ENCODE measurements around the gene RAD52. TPM values are rescaled to one million over a fixed set of nuclear protein-coding genes. Genes with fewer than 3 reads are reported as not detected.

RAD52 gene
- total RNA-seq, 1 donor from 2014 or later = 20.3 TPM

DNA sequence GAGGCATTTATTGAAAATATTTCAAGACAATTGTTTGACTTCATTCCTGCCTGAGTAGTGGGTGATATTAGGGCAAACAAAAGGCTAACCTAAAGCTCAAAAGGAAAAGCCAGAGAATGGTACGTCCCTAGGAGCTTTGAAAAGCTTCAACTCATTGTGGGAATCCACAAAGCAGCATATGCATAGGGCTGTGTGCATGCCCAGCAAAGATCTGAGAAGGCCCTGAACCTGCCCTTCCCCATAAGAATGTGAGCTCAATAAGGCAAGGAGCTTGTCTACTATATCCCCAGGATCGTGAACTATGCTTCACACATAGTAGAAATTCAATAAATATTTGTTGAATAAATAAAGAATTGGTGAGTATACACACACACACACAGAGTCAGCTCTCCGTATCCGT, 19.1 kb upstream of the RAD52 start:
- no peak overlapping the region for H3K4me3 Mint-ChIP-seq (ENCODE audit: unreplicated experiment)
- no peaks in the 10 kb centered on the region for H3K9me3 Mint-ChIP-seq (ENCODE audit: unreplicated experiment)
- H3K4me1 Mint-ChIP-seq (ENCODE audit: unreplicated experiment) = peaks cover 7% of the 10 kb centered on the region
- no peak overlapping the region for H3K27ac Mint-ChIP-seq (ENCODE audit: unreplicated experiment)
- H3K27me3 Mint-ChIP-seq (ENCODE audit: unreplicated experiment) = peaks cover 2% of the 10 kb centered on the region
- H3K36me3 Mint-ChIP-seq (ENCODE audit: low read depth, unreplicated experiment) = no peaks in the 10 kb centered on the region
- TF ChIP-seq, protein P1, sequence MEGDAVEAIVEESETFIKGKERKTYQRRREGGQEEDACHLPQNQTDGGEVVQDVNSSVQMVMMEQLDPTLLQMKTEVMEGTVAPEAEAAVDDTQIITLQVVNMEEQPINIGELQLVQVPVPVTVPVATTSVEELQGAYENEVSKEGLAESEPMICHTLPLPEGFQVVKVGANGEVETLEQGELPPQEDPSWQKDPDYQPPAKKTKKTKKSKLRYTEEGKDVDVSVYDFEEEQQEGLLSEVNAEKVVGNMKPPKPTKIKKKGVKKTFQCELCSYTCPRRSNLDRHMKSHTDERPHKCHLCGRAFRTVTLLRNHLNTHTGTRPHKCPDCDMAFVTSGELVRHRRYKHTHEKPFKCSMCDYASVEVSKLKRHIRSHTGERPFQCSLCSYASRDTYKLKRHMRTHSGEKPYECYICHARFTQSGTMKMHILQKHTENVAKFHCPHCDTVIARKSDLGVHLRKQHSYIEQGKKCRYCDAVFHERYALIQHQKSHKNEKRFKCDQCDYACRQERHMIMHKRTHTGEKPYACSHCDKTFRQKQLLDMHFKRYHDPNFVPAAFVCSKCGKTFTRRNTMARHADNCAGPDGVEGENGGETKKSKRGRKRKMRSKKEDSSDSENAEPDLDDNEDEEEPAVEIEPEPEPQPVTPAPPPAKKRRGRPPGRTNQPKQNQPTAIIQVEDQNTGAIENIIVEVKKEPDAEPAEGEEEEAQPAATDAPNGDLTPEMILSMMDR (IDR thresholded peaks at IDR 0.05; ENCODE audit: unreplicated experiment) = no peak
- no peak for DNase-seq (ENCODE audit: low spot score)

DNA sequence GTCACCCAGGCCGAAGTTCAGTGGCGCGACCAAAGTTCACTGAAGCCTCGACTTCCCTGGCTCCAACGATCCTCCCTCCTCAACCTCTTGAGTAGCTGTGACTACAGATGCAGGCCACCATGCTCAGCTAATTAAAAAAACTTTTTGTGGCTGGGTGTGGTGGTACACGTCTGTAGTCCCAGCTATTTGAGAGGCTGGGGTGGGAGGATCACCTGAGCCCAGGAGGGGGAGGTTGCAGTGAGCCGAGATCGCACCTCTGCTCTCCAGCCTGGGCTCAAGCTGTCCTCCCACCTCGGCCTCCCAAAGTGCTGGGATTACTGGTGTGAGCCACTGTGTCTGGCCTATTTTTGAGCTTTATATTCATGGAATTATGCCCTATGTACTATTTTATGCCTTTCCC, 18.1 kb upstream of the RAD52 start:
- TF ChIP-seq, protein P1 (IDR thresholded peaks at IDR 0.05; ENCODE audit: unreplicated experiment) = no peak

DNA sequence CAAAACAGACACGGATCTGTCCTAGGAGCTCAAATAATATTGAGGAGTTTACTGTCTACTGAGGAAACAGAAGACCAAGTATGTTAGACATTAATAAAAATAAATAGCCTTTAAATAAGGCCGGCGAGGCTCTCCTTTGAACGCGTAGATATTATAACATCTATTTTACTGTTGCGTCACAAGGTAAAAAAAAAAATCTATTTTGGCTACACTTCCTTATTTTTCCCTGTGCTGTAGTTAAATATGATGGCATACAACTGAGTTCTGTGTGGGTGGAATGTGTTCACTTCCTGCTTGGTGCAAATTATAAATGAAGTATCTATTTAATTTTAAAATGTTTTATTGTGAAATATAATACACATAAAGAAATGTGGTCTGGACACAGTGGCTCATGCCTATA, 17.2 kb upstream of the RAD52 start:
- H3K27ac Mint-ChIP-seq (ENCODE audit: unreplicated experiment) = no peak overlapping the region
- no peak for DNase-seq (ENCODE audit: low spot score)
- H3K36me3 Mint-ChIP-seq (ENCODE audit: low read depth, unreplicated experiment) = no peaks in the 10 kb centered on the region
- TF ChIP-seq, protein P1 (IDR thresholded peaks at IDR 0.05; ENCODE audit: unreplicated experiment) = no peak
- no peak overlapping the region for H3K4me3 Mint-ChIP-seq (ENCODE audit: unreplicated experiment)
- peaks cover 7% of the 10 kb centered on the region for H3K4me1 Mint-ChIP-seq (ENCODE audit: unreplicated experiment)
- H3K9me3 Mint-ChIP-seq (ENCODE audit: unreplicated experiment) = no peaks in the 10 kb centered on the region
- H3K27me3 Mint-ChIP-seq (ENCODE audit: unreplicated experiment) = peaks cover 2% of the 10 kb centered on the region

More for the DNA sequence above, 18.1 kb upstream of the RAD52 start:
- no peak overlapping the region for H3K4me3 Mint-ChIP-seq (ENCODE audit: unreplicated experiment)
- peaks cover 2% of the 10 kb centered on the region for H3K27me3 Mint-ChIP-seq (ENCODE audit: unreplicated experiment)
- no peak for DNase-seq (ENCODE audit: low spot score)
- H3K27ac Mint-ChIP-seq (ENCODE audit: unreplicated experiment) = no peak overlapping the region
- peaks cover 7% of the 10 kb centered on the region for H3K4me1 Mint-ChIP-seq (ENCODE audit: unreplicated experiment)
- H3K36me3 Mint-ChIP-seq (ENCODE audit: low read depth, unreplicated experiment) = no peaks in the 10 kb centered on the region
- no peaks in the 10 kb centered on the region for H3K9me3 Mint-ChIP-seq (ENCODE audit: unreplicated experiment)

DNA sequence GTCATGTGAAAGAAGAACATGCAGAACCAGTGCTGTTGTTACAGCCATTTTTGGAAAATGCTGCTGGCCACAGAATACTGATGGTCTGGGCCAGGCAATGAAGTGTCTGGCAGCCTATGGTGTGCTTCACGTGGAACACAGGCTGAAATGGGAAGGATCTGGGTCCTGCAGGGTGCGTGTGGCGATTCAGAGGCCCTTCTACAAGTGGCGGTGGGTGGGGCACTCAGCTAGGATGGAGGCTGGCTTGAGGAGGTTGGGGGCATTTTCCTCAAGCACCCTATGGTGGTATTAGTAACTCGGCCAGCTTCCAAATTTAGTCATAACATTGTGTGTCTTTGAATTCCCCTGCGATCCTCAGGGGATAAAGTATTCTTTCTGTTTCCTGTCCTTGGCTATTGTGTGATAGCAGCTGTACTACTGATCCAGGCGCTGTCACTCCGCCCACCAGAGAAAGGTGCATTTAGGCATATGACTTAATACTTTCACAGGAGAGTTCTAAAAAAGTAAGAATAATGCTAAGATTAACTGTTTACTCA, 9.2 kb upstream of the RAD52 start:
- Mint-ChIP-seq H3K4me1 (ENCODE audit: unreplicated experiment) (peaks cover 7% of the 10 kb centered on the region), H3K36me3 (ENCODE audit: low read depth, unreplicated experiment) (no peaks in the 10 kb centered on the region), H3K27ac (ENCODE audit: unreplicated experiment) (no peak overlapping the region), H3K4me3 (ENCODE audit: unreplicated experiment) (no peak overlapping the region), H3K27me3 (ENCODE audit: unreplicated experiment) (no peaks in the 10 kb centered on the region), H3K9me3 (ENCODE audit: unreplicated experiment) (no peaks in the 10 kb centered on the region)
- TF ChIP-seq, protein P1 (IDR thresholded peaks at IDR 0.05; ENCODE audit: unreplicated experiment) = no peak
- no peak for DNase-seq (ENCODE audit: low spot score)

DNA sequence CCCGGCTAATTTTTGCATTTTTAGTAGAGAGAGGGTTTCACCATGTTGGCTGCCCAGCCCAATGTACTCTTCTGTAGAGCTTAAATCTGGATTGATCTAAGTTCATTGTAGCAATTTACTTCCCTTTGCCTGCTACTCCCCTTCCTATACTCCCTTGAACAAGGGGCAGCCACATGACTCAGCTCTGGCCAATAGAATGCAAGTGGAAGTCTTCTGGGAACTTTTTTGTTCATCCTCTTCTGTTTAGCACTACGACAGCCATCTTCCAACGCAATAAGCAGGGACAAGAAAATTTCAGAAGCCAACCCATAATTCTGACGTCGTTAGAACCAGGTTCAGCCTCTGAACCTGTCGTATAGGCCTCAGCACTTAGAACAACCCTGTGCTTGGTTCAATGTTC, 6.4 kb upstream of the RAD52 start:
- DNase-seq (ENCODE audit: low spot score) = no peak
- Mint-ChIP-seq H3K27ac (ENCODE audit: unreplicated experiment) (no peak overlapping the region), H3K27me3 (ENCODE audit: unreplicated experiment) (no peaks in the 10 kb centered on the region), H3K4me3 (ENCODE audit: unreplicated experiment) (no peak overlapping the region), H3K4me1 (ENCODE audit: unreplicated experiment) (peaks cover 7% of the 10 kb centered on the region), H3K9me3 (ENCODE audit: unreplicated experiment) (no peaks in the 10 kb centered on the region), H3K36me3 (ENCODE audit: low read depth, unreplicated experiment) (no peaks in the 10 kb centered on the region)
- TF ChIP-seq, protein P1 (IDR thresholded peaks at IDR 0.05; ENCODE audit: unreplicated experiment) = no peak

All from endothelial cell (in vitro differentiated cells).